GM23338 (cell line): ENCODE results near the gene TANGO2.

Experiments used
- CTCF ChIP-seq, 2 experiments: fragments of 200-600 bp in 1 of 2; sonication (generic) in 1 of 2; conservative IDR thresholded peaks; 2 replicates each; pipeline versions ENCODE4 v1.5.1 to v1.6.1; 2016 to 2017; ENCODE audit warnings: antibody characterized with exemption in 2 of 2, low read depth in 2 of 2, mild to moderate bottlenecking in 2 of 2, moderate library complexity in 1 of 2
- EZH2 ChIP-seq: fragments of 200-600 bp; sonication (generic); IDR thresholded peaks from one replicate; pipeline ENCODE4 v1.8.0; 2017; ENCODE audit warnings: antibody characterized with exemption, mild to moderate bottlenecking, low read depth; ENCODE audit not compliant: unreplicated experiment
- EZH2phosphoT487 ChIP-seq: fragments of 200-600 bp; sonication (generic); IDR thresholded peaks from one replicate; pipeline ENCODE4 v1.8.1; 2018; ENCODE audit warnings: antibody characterized with exemption; ENCODE audit not compliant: unreplicated experiment
- REST ChIP-seq: IDR thresholded peaks from one replicate; pipeline ENCODE4 v1.6.1; 2018; ENCODE audit warnings: antibody characterized with exemption; ENCODE audit not compliant: unreplicated experiment

GRCh38 chr22:20020533-20021195 is at the start of gene TANGO2:
- TF ChIP-seq CTCF (conservative IDR thresholded peaks at IDR 0.05; ENCODE audit: low read depth in 2 of 2) = no peak
- TF ChIP-seq EZH2 = no peak
- no peak for TF ChIP-seq EZH2phosphoT487
- no peak for TF ChIP-seq REST
